KMS-11 (cell line): ENCODE data around the gene NOP56.
"Not testable (repeated sequence)": the region's sequence is repeated elsewhere in the genome, so short reads cannot be mapped to it uniquely, and the experiment has no call there.

ENCODE experiments used
- H2AFZ ChIP-seq: fragments of 200-600 bp; sonication (generic); 2 replicates; pipeline ENCODE4 v1.6.1; 2016; ENCODE audit warnings: antibody characterized with exemption, mixed run types, low read depth
- H3K27ac ChIP-seq: fragments of 200-600 bp; sonication (generic); 2 replicates; pipeline ENCODE4 v1.6.1; 2016; ENCODE audit warnings: mild to moderate bottlenecking, mixed run types
- H3K27me3 ChIP-seq: fragments of 200-600 bp; sonication (generic); 2 replicates; pipeline ENCODE4 v1.6.1; 2017; ENCODE audit warnings: mild to moderate bottlenecking, low read depth, mixed run types, moderate library complexity; ENCODE audit not compliant: insufficient read depth
- H3K36me3 ChIP-seq: fragments of 200-600 bp; sonication (generic); 2 replicates; pipeline ENCODE4 v1.6.1; 2017; ENCODE audit warnings: mild to moderate bottlenecking, mixed run types; ENCODE audit not compliant: insufficient read depth
- H3K4me1 ChIP-seq: fragments of 200-600 bp; sonication (generic); 2 replicates; pipeline ENCODE4 v1.6.1; 2016; ENCODE audit warnings: mild to moderate bottlenecking, low read depth, mixed run types; ENCODE audit not compliant: poor library complexity, severe bottlenecking
- H3K4me2 ChIP-seq: fragments of 200-600 bp; sonication (generic); 2 replicates; pipeline ENCODE4 v1.7.0; 2016; ENCODE audit warnings: mild to moderate bottlenecking, mixed run types
- H3K4me3 ChIP-seq: fragments of 200-600 bp; sonication (generic); IDR thresholded peaks from 2 replicates; pipeline ENCODE4 v1.6.1; 2017; ENCODE audit warnings: low read depth, low read length, mixed read lengths; ENCODE audit not compliant: insufficient read depth
- H3K79me2 ChIP-seq: fragments of 200-600 bp; sonication (generic); 2 replicates; pipeline ENCODE4 v1.6.1; 2016; ENCODE audit warnings: low read depth, mixed run types; ENCODE audit not compliant: insufficient read depth
- H3K9ac ChIP-seq: fragments of 200-600 bp; sonication (generic); 2 replicates; pipeline ENCODE4 v1.6.1; 2016; ENCODE audit warnings: mild to moderate bottlenecking, mixed run types
- H4K20me1 ChIP-seq: fragments of 200-600 bp; sonication (generic); 2 replicates; pipeline ENCODE4 v1.6.1; 2016; ENCODE audit warnings: mild to moderate bottlenecking, mixed run types; ENCODE audit not compliant: insufficient read depth
- CTCF ChIP-seq: fragments of 200-600 bp; sonication (generic); conservative IDR thresholded peaks from 2 replicates; pipeline ENCODE4 v1.6.1; 2017; ENCODE audit warnings: low read depth, mild to moderate bottlenecking, antibody characterized with exemption, low read length, moderate library complexity, mixed read lengths

Gene NOP56

GRCh38 chr20:2673453-2673852 is 21.0 kb downstream of the NOP56 start:
- Histone ChIP-seq H3K27ac (no peak overlapping the region), H3K27me3 (no peaks in the 10 kb centered on the region), H3K4me1 (no peaks in the 10 kb centered on the region), H3K79me2 (no peaks in the 10 kb centered on the region), H4K20me1 (no peaks in the 10 kb centered on the region), H3K4me3 (no peak overlapping the region), H3K9ac (no peak overlapping the region), H3K4me2 (no peak overlapping the region), H2AFZ (no peak overlapping the region), H3K36me3 (no peaks in the 10 kb centered on the region)
- TF ChIP-seq CTCF, result no peak

GRCh38 chr20:2680046-2680445 is 27.6 kb downstream of the NOP56 start:
- no peak for TF ChIP-seq CTCF
- Histone ChIP-seq H3K27ac (no peak overlapping the region), H3K36me3 (no peaks in the 10 kb centered on the region), H3K27me3 (no peaks in the 10 kb centered on the region), H3K4me2 (no peak overlapping the region), H3K4me1 (no peaks in the 10 kb centered on the region), H3K4me3 (no peak overlapping the region), H2AFZ (no peak overlapping the region), H3K79me2 (no peaks in the 10 kb centered on the region), H4K20me1 (no peaks in the 10 kb centered on the region), H3K9ac (no peak overlapping the region)

DNA sequence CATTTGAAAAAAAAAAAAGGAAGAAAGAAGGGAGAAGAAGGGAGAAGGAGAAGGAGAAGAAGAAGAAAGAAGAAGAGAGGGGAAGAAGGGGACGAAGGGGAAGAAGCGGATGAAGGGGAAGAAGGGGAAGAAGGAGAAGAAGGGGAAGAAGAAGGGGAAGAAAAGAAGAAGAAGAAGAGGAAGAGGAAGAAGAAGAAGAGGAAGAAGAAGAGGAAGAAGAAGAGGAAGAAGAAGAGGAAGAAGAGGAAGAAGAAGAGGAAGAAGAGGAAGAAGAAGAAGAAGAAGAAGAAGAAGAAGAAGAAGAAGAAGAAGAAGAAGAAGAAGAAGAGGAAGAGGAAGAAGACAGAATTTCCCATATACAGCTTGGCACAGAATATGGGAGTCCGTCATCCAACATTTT is 29.6 kb downstream of the NOP56 start:
- H2AFZ ChIP-seq, H3K4me1 ChIP-seq: not testable (repeated sequence)

DNA sequence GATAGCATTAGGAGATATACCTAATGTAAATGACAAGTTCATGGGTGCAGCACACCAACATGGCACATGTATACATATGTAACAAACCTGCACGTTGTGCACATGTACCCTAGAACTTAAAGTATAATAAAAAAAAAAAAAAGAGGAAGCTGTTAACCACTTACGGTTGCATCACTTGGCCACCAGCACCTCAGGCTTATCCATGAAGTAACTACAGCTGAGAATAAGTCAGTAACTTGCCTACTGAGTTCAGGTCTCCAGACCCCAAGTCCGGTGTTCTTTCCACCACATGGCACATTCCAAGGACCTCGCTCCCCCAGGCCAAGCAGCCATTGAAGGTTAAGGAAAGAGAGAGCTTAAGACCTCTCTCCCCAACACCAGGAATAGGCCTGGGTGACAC is 32.4 kb downstream of the NOP56 start:
- not testable (repeated sequence) for H3K27me3 ChIP-seq, H3K27ac ChIP-seq

More for the DNA sequence above, 29.6 kb downstream of the NOP56 start:
- H3K36me3 ChIP-seq, H3K79me2 ChIP-seq, H3K27ac ChIP-seq, H3K9ac ChIP-seq, H3K4me3 ChIP-seq, H3K4me2 ChIP-seq, H4K20me1 ChIP-seq, H3K27me3 ChIP-seq: not testable (repeated sequence)

DNA sequence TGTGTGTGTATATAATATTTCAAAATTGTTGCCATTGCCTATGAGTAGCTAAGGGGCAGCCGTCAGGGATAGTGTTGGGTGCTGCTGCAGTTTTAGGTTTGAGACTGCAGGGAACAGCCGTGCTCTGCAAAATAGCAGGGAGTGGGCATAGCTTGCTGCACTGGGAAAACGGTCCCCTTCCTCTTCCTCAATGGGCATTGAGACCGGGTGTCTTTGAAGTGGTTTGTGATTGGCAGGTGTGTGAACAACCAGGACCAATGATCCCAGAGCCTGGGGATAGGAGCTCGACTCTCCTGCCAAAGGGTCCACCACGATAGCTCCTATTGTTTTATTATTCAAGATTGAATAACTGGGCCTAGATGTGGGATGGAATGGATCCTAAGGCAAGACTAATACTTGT is 35.1 kb downstream of the NOP56 start:
- H3K79me2 ChIP-seq, result no peaks in the 10 kb centered on the region
- no peaks in the 10 kb centered on the region for H3K36me3 ChIP-seq
- no peak overlapping the region for H3K4me2 ChIP-seq
- H3K4me1 ChIP-seq, result no peaks in the 10 kb centered on the region
- no peak overlapping the region for H3K27ac ChIP-seq
- no peak overlapping the region for H3K4me3 ChIP-seq
- no peaks in the 10 kb centered on the region for H4K20me1 ChIP-seq
- no peak for TF ChIP-seq CTCF
- no peak overlapping the region for H3K9ac ChIP-seq
- no peaks in the 10 kb centered on the region for H3K27me3 ChIP-seq
- no peak overlapping the region for H2AFZ ChIP-seq

More for the DNA sequence above, 32.4 kb downstream of the NOP56 start:
- not testable (repeated sequence) for H3K36me3 ChIP-seq, H3K79me2 ChIP-seq, H3K4me2 ChIP-seq, H3K4me3 ChIP-seq, H3K4me1 ChIP-seq, H2AFZ ChIP-seq, H4K20me1 ChIP-seq, H3K9ac ChIP-seq
